DMS114 treated with DMSO at 0.1 percent for 48 hours (cell line): ENCODE data around the gene EMILIN1.
"Not testable (repeated sequence)": the region's sequence is repeated elsewhere in the genome, so short reads cannot be mapped to it uniquely, and the experiment has no call there.

ENCODE experiments used
- DNase-seq: peaks from one replicate; lab custom pipeline; 2025; ENCODE audit not compliant: unreplicated experiment; lab: John Stamatoyannopoulos, UW

The EMILIN1 gene

GRCh38 chr2:27053776-27054175 is 24.6 kb upstream of the EMILIN1 start:
- DNase-seq: no peak

DNA sequence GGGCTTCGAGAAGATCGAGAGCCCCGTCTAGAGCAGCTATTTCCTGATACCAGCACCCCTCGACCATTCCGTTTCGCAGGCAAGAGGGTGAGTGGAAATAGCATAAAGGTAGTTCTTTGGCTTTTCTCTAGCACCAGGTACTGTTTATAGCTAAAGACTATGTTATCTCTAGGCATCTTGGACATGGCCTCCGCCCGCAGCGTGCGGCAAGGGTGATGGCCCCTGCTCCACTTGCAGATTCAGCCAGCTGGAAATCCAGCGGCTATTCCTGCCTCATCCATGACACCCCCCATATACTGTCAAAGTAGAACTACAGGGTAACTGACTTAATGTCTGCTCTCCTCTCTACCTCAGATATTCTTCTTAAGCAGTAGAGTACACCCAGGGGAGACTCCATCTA is 23.7 kb upstream of the EMILIN1 start:
- DNase-seq: no peak

DNA sequence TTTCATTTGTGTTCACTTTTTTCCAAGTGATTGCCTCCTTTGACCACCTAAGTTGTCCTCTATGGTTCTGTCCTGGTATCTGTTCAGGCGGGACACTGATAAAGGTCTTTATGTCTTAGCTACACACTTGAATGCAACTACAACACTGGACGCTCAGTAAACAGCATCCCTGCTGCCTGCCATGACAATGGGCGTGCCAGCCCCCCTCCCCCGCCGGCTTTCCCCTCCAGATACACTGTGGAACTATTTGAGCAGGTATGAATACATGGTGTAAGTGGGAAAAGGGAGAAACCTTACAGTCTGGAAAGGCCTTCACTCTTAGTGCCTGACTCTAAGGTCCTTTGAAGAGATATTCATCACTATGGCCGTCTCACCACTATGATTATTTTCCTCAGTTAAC is 21.2 kb upstream of the EMILIN1 start:
- DNase-seq: no peak

DNA sequence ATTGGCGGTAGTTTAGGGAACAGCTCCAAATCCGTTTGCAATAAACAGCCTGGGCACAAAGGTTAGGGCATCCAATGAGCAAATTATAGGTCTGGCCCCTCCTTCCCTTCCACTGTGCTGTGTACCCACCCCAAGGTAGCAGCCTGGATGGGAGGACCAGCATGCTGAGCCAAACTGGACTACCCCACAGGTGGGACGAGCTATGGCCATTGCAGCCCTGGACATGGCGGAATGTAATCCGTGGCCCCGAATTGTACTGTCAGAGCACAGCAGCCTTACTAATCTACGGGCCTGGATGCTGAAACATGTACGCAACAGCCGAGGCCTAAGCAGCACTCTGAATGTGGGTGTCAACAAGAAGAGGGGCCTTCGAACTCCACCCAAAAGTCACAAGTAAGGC is 20.2 kb upstream of the EMILIN1 start:
- no peak for DNase-seq

DNA sequence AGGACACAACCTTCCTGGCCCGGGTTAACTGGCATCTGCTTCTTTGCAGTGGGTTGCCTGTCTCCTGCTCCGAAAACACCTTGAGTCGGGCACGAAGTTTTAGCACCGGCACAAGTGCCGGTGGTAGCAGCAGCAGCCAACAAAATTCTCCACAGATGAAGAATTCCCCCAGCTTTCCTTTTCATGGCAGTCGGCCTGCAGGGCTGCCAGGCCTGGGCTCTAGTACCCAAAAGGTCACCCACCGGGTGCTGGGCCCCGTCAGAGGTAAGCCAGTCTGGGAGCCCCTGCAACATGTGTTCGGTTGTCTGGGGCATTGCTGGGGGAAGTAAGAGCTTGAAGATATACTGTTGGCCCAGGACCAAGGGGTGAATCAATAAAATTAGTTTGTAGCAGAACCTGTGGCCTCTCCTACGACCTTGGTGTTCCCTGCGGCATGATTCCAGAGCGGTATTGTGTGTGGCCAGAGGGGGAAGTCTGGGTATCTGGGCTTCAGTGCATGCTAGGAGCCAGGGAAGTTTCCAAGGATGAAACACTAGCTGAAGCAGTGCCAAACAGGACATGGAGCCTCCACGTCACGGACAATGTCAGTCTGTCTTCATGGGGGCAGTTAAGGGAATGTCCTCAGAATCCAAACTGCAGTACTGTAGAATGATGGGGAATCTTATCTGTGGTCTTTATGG is 19.1 kb upstream of the EMILIN1 start:
- no peak for DNase-seq

DNA sequence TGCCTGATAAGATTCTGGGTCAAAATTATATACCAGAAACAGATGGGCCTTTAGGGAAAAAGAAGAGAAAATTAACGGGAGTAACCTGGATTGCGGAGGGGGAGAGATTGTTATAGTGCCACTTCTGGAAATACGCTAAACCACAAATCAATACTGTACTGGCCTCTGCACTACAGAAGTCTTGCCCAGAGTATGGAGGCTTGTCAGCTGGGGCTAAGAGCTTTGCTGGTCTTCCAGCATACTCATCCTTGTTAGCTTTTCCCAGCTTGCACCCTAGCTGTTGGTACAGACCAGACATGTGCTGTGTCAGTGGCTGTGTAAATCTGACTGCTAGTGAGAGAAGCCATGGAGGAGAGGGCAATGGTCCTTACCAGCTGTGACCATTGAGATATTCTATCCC is 18.1 kb upstream of the EMILIN1 start:
- no peak for DNase-seq

GRCh38 chr2:27065128-27065527 is 13.3 kb upstream of the EMILIN1 start:
- DNase-seq: no peak

GRCh38 chr2:27067385-27067784 is 11.0 kb upstream of the EMILIN1 start:
- no peak for DNase-seq

DNA sequence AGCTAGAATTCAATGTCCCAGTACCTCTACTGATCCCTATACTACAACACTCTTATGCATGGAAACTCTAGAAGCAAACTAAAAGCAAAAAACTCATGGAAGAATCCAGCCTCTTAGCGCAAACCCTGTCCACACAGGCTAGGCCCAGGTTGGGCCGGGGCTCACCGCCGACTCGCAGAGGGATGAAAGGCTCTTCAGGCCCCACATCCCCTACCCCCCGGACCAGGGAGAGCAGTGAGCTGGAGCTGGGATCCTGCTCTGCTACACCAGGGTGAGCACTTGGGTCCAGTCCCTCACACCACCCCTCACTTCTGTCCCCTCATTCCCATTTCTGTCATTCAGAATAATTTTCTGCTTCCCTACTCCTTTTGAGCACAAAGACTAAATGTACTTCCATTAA is 9.0 kb upstream of the EMILIN1 start:
- DNase-seq: no peak

DNA sequence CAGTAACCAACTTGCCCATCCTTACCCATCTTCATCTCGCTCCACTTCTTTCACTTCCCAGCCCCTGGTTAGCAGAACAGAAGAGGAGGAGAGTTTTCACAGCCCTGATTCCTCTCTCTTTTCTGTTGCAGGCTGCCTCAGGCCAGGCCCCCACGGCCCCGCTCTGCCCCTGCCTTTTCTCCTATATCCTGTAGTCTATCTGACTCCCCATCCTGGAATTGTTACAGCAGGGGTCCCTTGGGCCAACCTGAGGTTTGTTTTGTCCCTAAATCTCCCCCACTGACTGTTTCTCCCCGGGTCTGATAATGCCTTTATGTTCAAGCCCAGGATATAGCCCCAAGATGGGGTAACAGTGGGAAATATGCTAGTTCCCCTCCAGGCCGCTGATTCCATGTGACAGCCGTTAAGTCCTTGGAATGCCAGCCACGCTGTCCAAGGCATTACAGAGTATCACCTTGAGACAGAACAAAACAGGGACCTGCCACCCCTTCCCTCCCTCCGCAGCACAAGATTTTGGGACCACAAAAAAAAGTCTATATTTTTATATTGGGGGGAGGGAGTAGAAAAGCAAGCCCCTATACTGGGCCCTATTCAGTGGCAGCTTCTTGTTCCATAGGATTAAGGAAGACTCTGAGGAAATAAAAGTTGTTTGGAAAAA is 8.3 kb upstream of the EMILIN1 start:
- DNase-seq: no peak

GRCh38 chr2:27070653-27071276 is 7.7 kb upstream of the EMILIN1 start:
- no peak for DNase-seq

DNA sequence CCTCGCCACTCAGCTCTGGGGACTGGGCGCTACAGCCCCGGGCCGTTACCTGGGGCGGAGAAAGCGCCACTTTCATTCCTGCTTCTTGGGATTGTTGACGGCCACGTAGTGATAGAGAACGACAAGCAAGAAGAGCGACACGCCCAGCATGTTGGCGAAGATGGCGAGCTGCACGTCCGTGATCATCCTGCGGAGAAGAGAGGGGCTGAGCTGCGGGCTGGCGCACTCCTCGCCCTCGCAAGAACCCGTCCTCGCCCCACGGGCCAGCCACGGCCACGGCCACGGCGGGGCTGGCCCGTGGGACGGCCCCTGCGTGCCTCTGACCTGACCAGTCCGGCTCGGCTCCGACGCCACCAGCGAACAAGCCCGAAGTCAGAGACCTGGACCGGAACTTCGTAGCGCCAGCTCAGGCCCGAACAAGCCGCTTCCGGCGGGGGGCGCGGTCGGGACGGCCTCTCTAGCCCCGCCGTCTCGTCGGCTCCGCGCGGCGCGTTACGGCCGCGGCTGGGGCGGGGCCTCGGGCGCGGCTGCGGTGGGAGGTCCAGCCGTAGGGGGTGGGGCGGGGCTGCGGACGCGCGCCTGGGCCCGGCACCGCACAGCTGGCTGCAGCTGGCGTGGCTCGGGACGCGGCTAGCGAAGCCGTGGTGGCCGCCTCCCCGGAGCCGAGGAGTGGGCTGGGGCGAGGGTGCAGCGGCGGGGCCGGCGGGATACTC is 7.0 kb upstream of the EMILIN1 start, which contains the start of gene OST4:
Gene OST4 (minus strand): TSS at position 378 of the 713 bp plus-strand sequence.
- peak; percentile 69 for DNase-seq

- DNase-seq: no peak
Observed at GRCh38 chr2:27071990-27072830, 6.2 kb upstream of the EMILIN1 start.

- no peak for DNase-seq
Observed at GRCh38 chr2:27072920-27073319, 5.5 kb upstream of the EMILIN1 start.

DNA sequence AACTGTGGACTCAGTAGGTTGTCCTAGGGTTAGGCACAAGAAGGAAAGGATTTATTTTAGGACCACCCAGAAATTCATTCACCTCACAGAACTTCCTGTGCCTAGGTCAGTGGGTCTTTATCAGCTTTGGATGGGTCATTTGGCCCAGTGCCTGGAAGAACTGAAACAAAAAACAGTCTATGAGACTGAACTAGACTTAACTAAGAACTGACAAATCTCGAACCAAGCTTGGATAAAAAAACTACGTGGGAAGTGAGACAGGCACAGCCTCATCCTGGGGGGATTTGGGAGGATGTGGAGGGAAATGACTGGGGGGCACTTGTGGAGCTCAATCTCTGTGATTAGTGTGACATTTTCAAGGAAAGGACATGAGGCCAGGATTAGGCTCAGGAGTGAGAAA is 4.6 kb upstream of the EMILIN1 start:
- DNase-seq: no peak

GRCh38 chr2:27074738-27075565 is 3.5 kb upstream of the EMILIN1 start:
- DNase-seq: no peak

DNA sequence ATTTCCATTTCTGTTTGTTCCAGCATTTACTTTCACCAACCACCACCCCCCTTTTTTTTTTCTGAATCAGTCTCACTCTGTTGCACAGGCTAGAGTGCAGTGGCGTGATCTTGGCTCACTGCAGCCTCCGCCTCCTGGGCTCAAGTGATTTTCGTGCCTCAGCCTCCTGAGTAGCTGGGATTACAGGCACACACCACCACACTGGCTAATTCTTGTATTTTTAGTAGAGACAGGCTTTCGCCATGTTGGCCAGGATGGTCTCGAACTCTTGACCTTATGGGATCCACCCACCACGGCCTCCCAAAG is 2.9 kb upstream of the EMILIN1 start:
- not testable (repeated sequence) for DNase-seq

DNA sequence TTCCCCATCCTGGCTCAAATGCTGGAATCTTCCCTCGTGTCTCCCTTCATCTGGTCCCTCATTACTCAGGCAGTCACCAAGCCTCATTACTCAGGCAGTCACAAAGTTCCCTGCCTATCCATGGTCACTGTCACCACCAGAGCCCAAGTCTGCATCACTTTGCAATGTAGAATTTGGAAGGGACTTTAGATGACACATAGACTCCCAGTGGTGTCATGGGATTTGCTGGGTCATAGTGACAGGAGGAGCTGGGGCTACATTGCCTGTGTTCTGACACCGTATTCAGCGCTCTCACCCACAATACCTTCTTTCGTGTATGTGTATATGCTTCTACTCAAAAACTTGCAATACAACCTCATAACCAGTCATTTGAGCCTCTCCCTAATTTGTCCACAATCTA is 2.1 kb upstream of the EMILIN1 start:
- no peak for DNase-seq

- no peak for DNase-seq
Observed at GRCh38 chr2:27077231-27077630, 1.2 kb upstream of the EMILIN1 start.
